Uterus (tissue), 4 donors: ENCODE results near the gene GLP1R. TPM values are rescaled to one million over a fixed set of nuclear protein-coding genes. Genes with fewer than 3 reads are reported as not detected.

Experiments used
- DNase-seq, 2 donors: peaks; one replicate each; pipeline ENCODE4 v3.0.0-alpha.2; 2019 to 2020
- H3K27ac ChIP-seq, 2 donors: fragments of 200-600 bp; sonication (generic); 1 replicate in 1 of 2; 2 replicates in 1 of 2; pipeline ENCODE4 v1.5.1; 2016 to 2018
- H3K27me3 ChIP-seq, 2 donors: fragments of 200-600 bp; sonication (generic); one replicate each; pipeline ENCODE4 v1.5.1; 2018 to 2019; ENCODE audit warnings: control low read depth in 1 of 2
- H3K36me3 ChIP-seq, 2 donors: fragments of 200-600 bp; sonication (generic); one replicate each; pipeline ENCODE4 v1.5.1; 2019; ENCODE audit warnings: control low read depth in 1 of 2
- H3K4me1 ChIP-seq, 2 donors: fragments of 200-600 bp; sonication (generic); one replicate each; pipeline ENCODE4 v1.5.1; 2018 to 2019; ENCODE audit warnings: control low read depth in 1 of 2
- H3K4me3 ChIP-seq, 2 donors: fragments of 200-600 bp; sonication (generic); 1 replicate in 1 of 2; 2 replicates in 1 of 2; pipeline ENCODE4 v1.5.1; 2018 to 2019; ENCODE audit warnings: mild to moderate bottlenecking in 1 of 2
- H3K9me3 ChIP-seq, 2 donors: fragments of 200-600 bp; sonication (generic); one replicate each; pipeline ENCODE4 v1.5.1; 2019; ENCODE audit warnings: control low read depth in 1 of 2
- POLR2A ChIP-seq, 2 donors: fragments of 450-650 bp; IDR thresholded peaks; one replicate each; pipeline ENCODE4 v1.6.1; 2016; ENCODE audit warnings: antibody characterized with exemption in 2 of 2, mild to moderate bottlenecking in 1 of 2, moderate library complexity in 1 of 2
- intact Hi-C: fragments of 100-400 bp; cut with DNase I; formaldehyde crosslinking; loops from one replicate; pipeline ENCODE4 v1.15.1; 2023; ENCODE audit warnings: low total_unique reads
- total RNA-seq, 4 donors: library from RNA; depleted of rRNA in 3 of 4; stranded (reverse); fragments of >200 nt in 3 of 4; gene quantifications; one replicate each; pipeline versions ENCODE4 v1.1.0 to v1.2.4, GENCODE V29; 2014 to 2023
- TF ChIP-seq, protein P1 (sequence below), 4 experiments: fragments of 200-600 bp in 2 of 4; fragments of 450-650 bp in 2 of 4; sonication (generic) in 2 of 4; IDR thresholded peaks; one replicate each; pipeline ENCODE4 v1.5.1; 2016 to 2019; ENCODE audit warnings: antibody characterized with exemption in 4 of 4, mild to moderate bottlenecking in 2 of 4, moderate library complexity in 1 of 4
- donor health status: DM: yes; HTN: yes; CAD: no.

Gene GLP1R
- total RNA-seq, 4 donors from 2014 or later: 0.55 TPM; not detected in 3

DNA sequence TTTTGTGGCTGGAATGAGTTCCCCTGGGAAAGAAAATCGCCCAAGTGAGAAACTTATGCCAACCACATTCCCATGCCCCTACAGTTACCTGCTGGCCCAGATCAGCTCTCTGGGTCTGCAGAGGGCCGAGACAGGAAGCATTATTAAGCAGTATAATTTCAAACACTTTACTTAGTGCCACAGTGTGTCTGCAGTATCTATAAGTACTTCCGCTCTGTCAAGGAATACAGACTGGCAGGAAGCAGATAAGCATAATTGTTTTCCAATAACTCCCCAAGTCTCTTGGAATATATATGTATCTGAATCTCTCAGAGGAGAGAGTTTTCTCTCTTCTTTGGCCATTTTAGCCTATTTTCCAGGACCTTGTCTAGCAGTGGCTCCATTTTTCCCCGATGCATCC, 41.5 kb downstream of the GLP1R start:
- Histone ChIP-seq H3K27ac (no peak overlapping the region), H3K9me3 (no peaks in the 10 kb centered on the region), H3K36me3 (no peaks in the 10 kb centered on the region), H3K4me3 (no peak overlapping the region), H3K27me3 (no peaks in the 10 kb centered on the region), H3K4me1 (no peaks in the 10 kb centered on the region)
- DNase-seq: no peak
- intact Hi-C loops: no loop called here
- TF ChIP-seq POLR2A (IDR thresholded peaks at IDR 0.05): no peak
- TF ChIP-seq, protein P1, sequence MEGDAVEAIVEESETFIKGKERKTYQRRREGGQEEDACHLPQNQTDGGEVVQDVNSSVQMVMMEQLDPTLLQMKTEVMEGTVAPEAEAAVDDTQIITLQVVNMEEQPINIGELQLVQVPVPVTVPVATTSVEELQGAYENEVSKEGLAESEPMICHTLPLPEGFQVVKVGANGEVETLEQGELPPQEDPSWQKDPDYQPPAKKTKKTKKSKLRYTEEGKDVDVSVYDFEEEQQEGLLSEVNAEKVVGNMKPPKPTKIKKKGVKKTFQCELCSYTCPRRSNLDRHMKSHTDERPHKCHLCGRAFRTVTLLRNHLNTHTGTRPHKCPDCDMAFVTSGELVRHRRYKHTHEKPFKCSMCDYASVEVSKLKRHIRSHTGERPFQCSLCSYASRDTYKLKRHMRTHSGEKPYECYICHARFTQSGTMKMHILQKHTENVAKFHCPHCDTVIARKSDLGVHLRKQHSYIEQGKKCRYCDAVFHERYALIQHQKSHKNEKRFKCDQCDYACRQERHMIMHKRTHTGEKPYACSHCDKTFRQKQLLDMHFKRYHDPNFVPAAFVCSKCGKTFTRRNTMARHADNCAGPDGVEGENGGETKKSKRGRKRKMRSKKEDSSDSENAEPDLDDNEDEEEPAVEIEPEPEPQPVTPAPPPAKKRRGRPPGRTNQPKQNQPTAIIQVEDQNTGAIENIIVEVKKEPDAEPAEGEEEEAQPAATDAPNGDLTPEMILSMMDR (IDR thresholded peaks at IDR 0.05): no peak

DNA sequence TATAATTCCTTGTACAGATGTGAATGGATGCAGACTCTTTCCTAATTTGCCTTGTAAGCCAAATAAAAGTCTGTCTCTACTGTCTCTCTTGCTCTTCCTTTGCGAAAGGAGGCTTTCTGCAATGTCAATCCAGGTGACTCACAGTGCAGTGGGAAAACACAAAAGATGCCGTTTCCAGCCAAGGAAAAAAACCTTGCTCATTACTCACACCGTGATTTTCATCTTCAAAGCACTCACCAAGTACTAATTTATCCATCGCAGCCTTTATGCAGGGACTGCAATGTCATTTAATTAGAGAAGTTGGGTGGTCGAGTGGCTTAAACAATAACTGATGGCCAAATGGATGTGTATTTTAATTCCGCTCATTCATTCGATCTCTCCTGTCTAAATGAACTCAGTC, 42.6 kb downstream of the GLP1R start:
- DNase-seq: no peak
- H3K4me3 ChIP-seq: no peak overlapping the region
- H3K27me3 ChIP-seq: no peaks in the 10 kb centered on the region
- no peaks in the 10 kb centered on the region for H3K9me3 ChIP-seq
- no peak overlapping the region for H3K27ac ChIP-seq
- intact Hi-C loops: no loop called here
- H3K36me3 ChIP-seq: no peaks in the 10 kb centered on the region
- TF ChIP-seq, protein P1 (IDR thresholded peaks at IDR 0.05): no peak
- H3K4me1 ChIP-seq: no peaks in the 10 kb centered on the region

GRCh38 chr6:39092124-39092523, 43.5 kb downstream of the GLP1R start:
- TF ChIP-seq POLR2A (IDR thresholded peaks at IDR 0.05): no peak
- TF ChIP-seq, protein P1 (IDR thresholded peaks at IDR 0.05): no peak
- H3K9me3 ChIP-seq: no peaks in the 10 kb centered on the region
- no peak for DNase-seq
- H3K4me3 ChIP-seq: no peak overlapping the region
- no peaks in the 10 kb centered on the region for H3K4me1 ChIP-seq
- H3K27ac ChIP-seq: no peak overlapping the region
- intact Hi-C loops: no loop called here
- no peaks in the 10 kb centered on the region for H3K36me3 ChIP-seq
- H3K27me3 ChIP-seq: no peaks in the 10 kb centered on the region

GRCh38 chr6:39093149-39093708, 44.6 kb downstream of the GLP1R start:
- DNase-seq: no peak
- intact Hi-C loops: no loop called here
- no peaks in the 10 kb centered on the region for H3K36me3 ChIP-seq
- no peak for TF ChIP-seq POLR2A (IDR thresholded peaks at IDR 0.05)
- TF ChIP-seq, protein P1 (IDR thresholded peaks at IDR 0.05): no peak
- H3K9me3 ChIP-seq: no peaks in the 10 kb centered on the region
- no peak overlapping the region for H3K27ac ChIP-seq
- H3K4me3 ChIP-seq: no peak overlapping the region
- H3K27me3 ChIP-seq: no peaks in the 10 kb centered on the region
- no peaks in the 10 kb centered on the region for H3K4me1 ChIP-seq

DNA sequence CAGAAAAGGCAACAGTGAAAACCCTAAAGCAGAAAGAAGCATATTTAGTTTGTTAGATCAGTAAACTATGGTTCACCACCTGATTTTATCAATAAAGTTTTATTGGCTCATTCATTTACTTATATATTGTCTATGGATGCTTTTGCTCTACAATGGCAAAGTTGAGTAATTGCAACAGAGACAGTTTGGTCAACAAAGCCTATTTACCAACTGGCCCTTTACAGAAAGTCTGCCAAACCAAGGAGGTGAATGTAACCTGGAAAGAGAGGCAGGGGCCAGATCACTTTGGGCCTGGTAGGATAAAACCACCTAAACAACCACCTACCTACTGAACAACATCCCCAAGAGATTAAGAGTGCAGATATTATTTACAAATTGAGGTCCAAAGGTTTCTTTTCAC, 47.0 kb downstream of the GLP1R start:
- Histone ChIP-seq H3K36me3 (no peaks in the 10 kb centered on the region), H3K4me1 (no peaks in the 10 kb centered on the region), H3K4me3 (no peak overlapping the region), H3K9me3 (no peaks in the 10 kb centered on the region), H3K27ac (no peak overlapping the region), H3K27me3 (no peaks in the 10 kb centered on the region)
- TF ChIP-seq, protein P1 (IDR thresholded peaks at IDR 0.05): no peak
- TF ChIP-seq POLR2A (IDR thresholded peaks at IDR 0.05): no peak
- intact Hi-C loops: no loop called here
- DNase-seq: no peak
